HepG2 (cell line): Measurements from ENCODE around the gene UEVLD. TPM values are rescaled to one million over a fixed set of nuclear protein-coding genes. Genes with fewer than 3 reads are reported as not detected.
A peak's percentile ranks its signal among the peaks of the same experiment; 100 is the strongest.

Source experiments
- ATAC-seq: fragments of 200-7000 bp; cut with Tn5 transposase; 3 replicates; pipeline ENCODE4 v1.9.1; 2020; ENCODE audit warnings: mild to moderate bottlenecking, moderate library complexity
- BruUV-seq: library from RNA; stranded (reverse); fragments of 400-500 nt; replicated peaks from 2 replicates; lab custom pipeline; 2021; lab: Mats Ljungman, UMichigan
- CTCF ChIA-PET: fragments of 300-600 bp; formaldehyde crosslinking; extraction: SDS; loops from one replicate; lab custom pipeline; 2021; ENCODE audit warnings: low total read pairs, inconsistent platforms, low intra/inter-chr PET ratio; lab: Yijun Ruan, JAX
- POLR2A ChIA-PET: fragments of 350-600 bp; sonication (Branson Sonifier 250); formaldehyde crosslinking; loops from one replicate; lab custom pipeline; 2020; ENCODE audit warnings: antibody characterized with exemption, inconsistent platforms; lab: Yijun Ruan, JAX
- DNase-seq: peaks from one replicate; pipeline ENCODE4 v3.0.0-alpha.2; 2015; ENCODE audit warnings: low spot score
- FAIRE-seq: peaks from 3 replicates; lab custom pipeline; 2011; peaks lifted over from hg19 to GRCh38; lab: Jason Lieb, UNC
- H2AFZ ChIP-seq: one replicate; pipeline ENCODE4 v1.6.1; 2011; ENCODE audit warnings: low read length, inconsistent platforms
- H3K27ac ChIP-seq: fragments of 300-600 bp; 3 replicates; pipeline ENCODE4 v1.8.0; 2011; ENCODE audit warnings: mixed run types, mild to moderate bottlenecking, mixed read lengths, low read length, inconsistent platforms; ENCODE audit not compliant: insufficient read depth; ENCODE audit errors: extremely low read length
- H3K27me3 ChIP-seq, 2 experiments: fragments of 200-600 bp in 1 of 2; 2 replicates in 1 of 2; 3 replicates in 1 of 2; pipeline versions ENCODE4 v1.6.0 to v1.8.0; 2011; ENCODE audit warnings: low read length in 2 of 2, mild to moderate bottlenecking in 2 of 2, moderate library complexity in 2 of 2, inconsistent platforms in 1 of 2; ENCODE audit not compliant: insufficient read depth in 2 of 2, control insufficient read depth in 1 of 2
- H3K36me3 ChIP-seq, 2 experiments: fragments of 200-600 bp in 1 of 2; replicated peaks in 1 of 2; 2 replicates in 1 of 2; 3 replicates in 1 of 2; pipeline versions ENCODE4 v1.5.1 to v1.8.0; 2011; ENCODE audit warnings: low read length in 2 of 2, inconsistent platforms in 1 of 2; ENCODE audit not compliant: insufficient read depth in 2 of 2, control insufficient read depth in 1 of 2
- H3K4me1 ChIP-seq: 2 replicates; pipeline ENCODE4 v1.5.1; 2012; ENCODE audit warnings: low read length, inconsistent platforms; ENCODE audit not compliant: insufficient read depth
- H3K4me2 ChIP-seq: 2 replicates; pipeline ENCODE4 v1.6.0; 2011; ENCODE audit warnings: low read depth, low read length, inconsistent platforms
- H3K4me3 ChIP-seq, 3 experiments: fragments of 200-600 bp in 1 of 3; sonication (generic), shearing (Covaris generic) in 1 of 3; replicated peaks in 1 of 3; 2 replicates each; pipeline ENCODE4 v1.5.1; 2011 to 2016; ENCODE audit warnings: low read length in 3 of 3, inconsistent platforms in 2 of 3, low read depth in 2 of 3, mild to moderate bottlenecking in 2 of 3, control low read depth in 1 of 3, mixed read lengths in 1 of 3; ENCODE audit not compliant: insufficient read depth in 1 of 3
- H3K79me2 ChIP-seq: one replicate; pipeline ENCODE4 v1.6.1; 2011; ENCODE audit warnings: low read length, inconsistent platforms; ENCODE audit not compliant: insufficient read depth
- H3K9ac ChIP-seq: 2 replicates; pipeline ENCODE4 v1.6.0; 2011; ENCODE audit warnings: mild to moderate bottlenecking, low read depth, low read length, inconsistent platforms; ENCODE audit not compliant: insufficient read depth
- H3K9me3 ChIP-seq: 2 replicates; pipeline ENCODE4 v1.5.1; 2012; ENCODE audit warnings: mild to moderate bottlenecking, low read length
- H4K20me1 ChIP-seq: 2 replicates; pipeline ENCODE4 v1.6.0; 2011; ENCODE audit warnings: inconsistent platforms, mild to moderate bottlenecking, low read length, moderate library complexity; ENCODE audit not compliant: insufficient read depth
- ARID2 ChIP-seq: sonication (generic); formaldehyde crosslinking; IDR thresholded peaks from 2 replicates; pipeline ENCODE4 v1.8.1; 2022; ENCODE audit warnings: mild to moderate bottlenecking, missing genetic modification reagents, borderline replicate concordance
- ATRX ChIP-seq: sonication (generic); formaldehyde crosslinking; IDR thresholded peaks from 2 replicates; pipeline ENCODE4 v1.4.0; 2020; ENCODE audit warnings: missing genetic modification reagents, borderline replicate concordance
- ELF4 ChIP-seq: sonication (generic); formaldehyde crosslinking; IDR thresholded peaks from 2 replicates; pipeline ENCODE4 v1.5.0; 2020; ENCODE audit warnings: missing genetic modification reagents, mild to moderate bottlenecking, moderate library complexity, borderline replicate concordance
- FOXJ3 ChIP-seq: sonication (generic); formaldehyde crosslinking; IDR thresholded peaks from 2 replicates; pipeline ENCODE4 v1.4.0; 2020; ENCODE audit warnings: missing genetic modification reagents, mild to moderate bottlenecking, borderline replicate concordance
- FOXM1 ChIP-seq: sonication (generic); formaldehyde crosslinking; IDR thresholded peaks from 2 replicates; pipeline ENCODE4 v1.5.0; 2020; ENCODE audit warnings: missing genetic modification reagents
- HINFP ChIP-seq: sonication (generic); formaldehyde crosslinking; IDR thresholded peaks from 2 replicates; pipeline ENCODE4 v1.4.0; 2020; ENCODE audit warnings: low read depth, mild to moderate bottlenecking, missing genetic modification reagents
- JUNB ChIP-seq: sonication (generic); formaldehyde crosslinking; IDR thresholded peaks from 2 replicates; pipeline ENCODE4 v1.8.0; 2022; ENCODE audit warnings: missing genetic modification reagents, mild to moderate bottlenecking, borderline replicate concordance
- NCOA5 ChIP-seq: sonication (generic); formaldehyde crosslinking; IDR thresholded peaks from 2 replicates; pipeline ENCODE4 v1.4.0; 2020; ENCODE audit warnings: missing genetic modification reagents
- POLR2AphosphoS2 ChIP-seq: IDR thresholded peaks from 2 replicates; pipeline ENCODE4 v1.6.1; 2011; ENCODE audit warnings: low read depth, low read length, improper control_type of control experiment
- PPARG ChIP-seq: conservative IDR thresholded peaks from 2 replicates; pipeline ENCODE4 v1.6.1; 2016; ENCODE audit warnings: missing biosample characterization, missing genetic modification reagents
- TAF1 ChIP-seq: sonication (generic); formaldehyde crosslinking; IDR thresholded peaks from 2 replicates; pipeline ENCODE4 v1.4.0; 2020; ENCODE audit warnings: missing genetic modification reagents
- THRA ChIP-seq: sonication (generic); formaldehyde crosslinking; IDR thresholded peaks from 2 replicates; pipeline ENCODE4 v1.4.0; 2020; ENCODE audit warnings: missing genetic modification reagents, borderline replicate concordance
- ZNF232 ChIP-seq: sonication (generic); formaldehyde crosslinking; IDR thresholded peaks from 2 replicates; pipeline ENCODE4 v1.4.0; 2020; ENCODE audit warnings: missing genetic modification reagents, borderline replicate concordance
- ZNF34 ChIP-seq: sonication (generic); formaldehyde crosslinking; IDR thresholded peaks from 2 replicates; pipeline ENCODE4 v1.4.0; 2020; ENCODE audit warnings: mild to moderate bottlenecking, missing genetic modification reagents, borderline replicate concordance
- ZNF362 ChIP-seq: sonication (generic); formaldehyde crosslinking; IDR thresholded peaks from 2 replicates; pipeline ENCODE4 v1.4.0; 2020; ENCODE audit warnings: missing genetic modification reagents, mild to moderate bottlenecking, borderline replicate concordance
- ZNF644 ChIP-seq: IDR thresholded peaks from 2 replicates; pipeline ENCODE4 v1.6.1; 2016; ENCODE audit warnings: low read depth
- ZNF746 ChIP-seq: sonication (generic); formaldehyde crosslinking; IDR thresholded peaks from 2 replicates; pipeline ENCODE4 v1.8.0; 2022; ENCODE audit warnings: mild to moderate bottlenecking, missing genetic modification reagents
- ZNF773 ChIP-seq: sonication (generic); formaldehyde crosslinking; IDR thresholded peaks from 2 replicates; pipeline ENCODE4 v1.4.0; 2020; ENCODE audit warnings: missing genetic modification reagents, borderline replicate concordance
- WGBS: methylation state at CpG from one replicate; pipeline ENCODE4 v1.1.6; 2017; ENCODE audit warnings: low lambda C conversion rate; 5-methylcytosine and 5-hydroxymethylcytosine counted together
- in situ Hi-C: cut with HindIII; loops from 2 replicates; pipeline ENCODE4 v1.10.0; 2017; ENCODE audit warnings: low pct_unique_long_range_greater_than_20kb; ENCODE audit not compliant: extremely low pct_ligation_motif_present
- intact Hi-C: fragments of 100-400 bp; cut with micrococcal nuclease; formaldehyde crosslinking; loops from one replicate; pipeline ENCODE4 v1.10.0; 2022; ENCODE audit not compliant: unreplicated experiment
- polyA plus RNA-seq, 8 experiments: library from polyadenylated mRNA; depleted of rRNA in 3 of 8; stranded (reverse) in 7 of 8; unstranded in 1 of 8; fragments of >200 nt; fragmentation: Illumina TruSeq in 4 of 8; extraction: Trizol in 4 of 8; gene quantifications; 2 replicates each; pipeline versions ENCODE4 v1.2.1 to v1.2.3, GENCODE V29; 2011 to 2016; ENCODE audit warnings: low read depth in 4 of 8, missing spikeins in 1 of 8, mixed read lengths in 1 of 8; ENCODE audit not compliant: insufficient read depth in 1 of 8
- total RNA-seq, 5 experiments: library from RNA; depleted of rRNA; stranded (reverse); fragments of >200 nt; fragmentation: Illumina TruSeq; extraction: Trizol; gene quantifications; 2 replicates each; pipeline ENCODE4 v1.2.3, GENCODE V29; 2016; ENCODE audit warnings: low read depth in 1 of 5
- TF ChIP-seq, protein P1 (sequence below): sonication (generic); formaldehyde crosslinking; IDR thresholded peaks from 2 replicates; pipeline ENCODE4 v1.8.0; 2022; ENCODE audit warnings: mild to moderate bottlenecking, missing genetic modification reagents, moderate library complexity

The UEVLD gene
- total and polyA plus RNA-seq, 2 of the 13 experiments (the other 11 are each of a cell fraction or from before 2014, with no cell fraction given) = 5.7 to 13.7 TPM

- Histone ChIP-seq H4K20me1 (no peaks in the 10 kb centered on the region), H2AFZ (no peak within 1 kb of the TSS), H3K9me3 (no peaks in the 10 kb centered on the region), H3K4me1 (peaks cover 12% of the 10 kb centered on the region), H3K79me2 (peaks cover 40% of the 10 kb centered on the region), H3K27me3 (no peaks in the 10 kb centered on the region; a peak in 1 of 5 replicates), H3K4me2 (peak within 1 kb of the TSS; percentile 86), H3K4me3 (peak within 1 kb of the TSS; percentile 80 to 90 (median 84)), H3K36me3 (no peaks in the 10 kb centered on the region), H3K9ac (peak within 1 kb of the TSS; percentile 85), H3K27ac (peak within 1 kb of the TSS; percentile 84)
- ChIA-PET POLR2A (interaction anchor here (0.6 to 2.5 kb wide), 17 partner anchors 8 to 390 kb away, joined by 3 to 16 read pairs (median 4); partner anchors contain the start of genes LDHA, MISFA, TMEM86A and TSG101), CTCF (no interaction called here)
- ATAC-seq (peak; percentile 99), DNase-seq (peak; percentile 99), FAIRE-seq (peak; percentile 82)
- BruUV-seq = TSS peak; percentile 98
- 3% methylated on average over 14 of the region's 60 CpGs for WGBS
- in situ Hi-C loops (no loop called here), intact Hi-C loops (loop anchor here (1.0 to 5.0 kb wide), 3 partner anchors 46 to 312 kb away; partner anchors contain the start of genes GTF2H1, HPS5 and UEVLD)
- TF ChIP-seq ARID2 (no peak; the same call in 1 of the 2 replicates), POLR2AphosphoS2 (no peak), TAF1 (peak; percentile 83), JUNB (CRISPR knock-in tag) (no peak), ELF4 (CRISPR knock-in tag) (peak; percentile 61; the same call in 1 of the 2 replicates), ZNF644 (CRISPR knock-in tag) (no peak), ZNF34 (CRISPR knock-in tag) (no peak), ZNF773 (CRISPR knock-in tag) (no peak), THRA (no peak), ZNF232 (CRISPR knock-in tag) (0 out of 2 replicates have a peak, but pooled peaks have one; percentile 74), ZNF362 (CRISPR knock-in tag) (no peak; the same call in 1 of the 2 replicates), ATRX (no peak), PPARG (CRISPR knock-in tag) (no peak), FOXM1 (no peak), HINFP (CRISPR knock-in tag) (0 out of 2 replicates have a peak, but pooled peaks have one; percentile 19), NCOA5 (CRISPR knock-in tag) (no peak), FOXJ3 (CRISPR knock-in tag) (no peak), ZNF746 (CRISPR knock-in tag) (no peak)
- TF ChIP-seq, protein P1, sequence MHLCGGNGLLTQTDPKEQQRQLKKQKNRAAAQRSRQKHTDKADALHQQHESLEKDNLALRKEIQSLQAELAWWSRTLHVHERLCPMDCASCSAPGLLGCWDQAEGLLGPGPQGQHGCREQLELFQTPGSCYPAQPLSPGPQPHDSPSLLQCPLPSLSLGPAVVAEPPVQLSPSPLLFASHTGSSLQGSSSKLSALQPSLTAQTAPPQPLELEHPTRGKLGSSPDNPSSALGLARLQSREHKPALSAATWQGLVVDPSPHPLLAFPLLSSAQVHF = no peak
Observed at GRCh38 chr11:18634140-18635032, 45.9 kb upstream of the UEVLD start, which contains the start of gene SPTY2D1. SPTY2D1 (minus strand) TSS chr11:18634342; CDS start chr11:18634257, 85 bp downstream.
